Activated CD8-positive, alpha-beta memory T cell treated with anti-CD3 and anti-CD28 coated beads for 4 hours (primary cell): Measurements from ENCODE around the gene UBTD2.
"Not testable (repeated sequence)": the region's sequence is repeated elsewhere in the genome, so short reads cannot be mapped to it uniquely, and the experiment has no call there.

ENCODE experiments used
- DNase-seq, 2 donors: peaks; one replicate each; pipeline ENCODE4 v3.0.0-alpha.2; 2020; ENCODE audit warnings: low read depth in 2 of 2

The UBTD2 gene

GRCh38 chr5:172283020-172283861 is at the start of gene UBTD2:
UBTD2 (minus strand) TSS chr5:172283764; CDS start chr5:172283665, 99 bp downstream.
- DNase-seq = peak; percentile 50

GRCh38 chr5:172326901-172327300 is 43.3 kb upstream of the UBTD2 start:
- DNase-seq = not testable (repeated sequence)

- no peak for DNase-seq
Measured at GRCh38 chr5:172325452-172325851, 41.9 kb upstream of the UBTD2 start.

GRCh38 chr5:172322028-172322965 is 38.7 kb upstream of the UBTD2 start:
- DNase-seq = no peak

- no peak for DNase-seq
Measured at GRCh38 chr5:172321593-172321992, 38.0 kb upstream of the UBTD2 start.

GRCh38 chr5:172319708-172320441 is 36.3 kb upstream of the UBTD2 start:
- DNase-seq = no peak

- DNase-seq = no peak
Measured at GRCh38 chr5:172315587-172316493, 32.3 kb upstream of the UBTD2 start.

- no peak for DNase-seq
Measured at GRCh38 chr5:172313915-172314314, 30.4 kb upstream of the UBTD2 start.

- no peak for DNase-seq
Measured at GRCh38 chr5:172312286-172312685, 28.7 kb upstream of the UBTD2 start.

- no peak for DNase-seq
Measured at GRCh38 chr5:172311605-172312004, 28.0 kb upstream of the UBTD2 start.

GRCh38 chr5:172311026-172311425 is 27.5 kb upstream of the UBTD2 start:
- DNase-seq = no peak

- no peak for DNase-seq
Measured at GRCh38 chr5:172305380-172305779, 21.8 kb upstream of the UBTD2 start.

GRCh38 chr5:172303572-172304335 is 20.2 kb upstream of the UBTD2 start:
- DNase-seq = no peak

- DNase-seq = no peak
Measured at GRCh38 chr5:172303162-172303561, 19.6 kb upstream of the UBTD2 start.

GRCh38 chr5:172302047-172302710 is 18.6 kb upstream of the UBTD2 start:
- no peak for DNase-seq

- DNase-seq = no peak
Measured at GRCh38 chr5:172299916-172300439, 16.4 kb upstream of the UBTD2 start.

- no peak for DNase-seq
Measured at GRCh38 chr5:172294831-172295230, 11.3 kb upstream of the UBTD2 start.

- DNase-seq = no peak
Measured at GRCh38 chr5:172293745-172294342, 10.3 kb upstream of the UBTD2 start.
